PFSK-1 (cell line): ENCODE results near the gene SLC27A4.

Experiments
- FOXP2 ChIP-seq: optimal IDR thresholded peaks from 2 replicates; pipeline ENCODE3; 2011; ENCODE audit warnings: borderline replicate concordance, control low read depth, inconsistent platforms; ENCODE audit not compliant: insufficient read depth; ENCODE audit errors: extremely low read length, extremely low read depth
- POLR2AphosphoS5 ChIP-seq: IDR thresholded peaks from 2 replicates; pipeline ENCODE4 v1.6.1; 2012; ENCODE audit warnings: low read depth, mild to moderate bottlenecking, control low read depth, low read length, moderate library complexity
- SIN3A ChIP-seq: IDR thresholded peaks from 2 replicates; pipeline ENCODE4 v1.6.1; 2012; ENCODE audit warnings: mild to moderate bottlenecking, low read length, moderate library complexity, borderline replicate concordance; ENCODE audit not compliant: insufficient read depth
- TAF1 ChIP-seq: IDR thresholded peaks from 2 replicates; pipeline ENCODE4 v1.6.1; 2012; ENCODE audit warnings: low read length, control low read depth, borderline replicate concordance; ENCODE audit not compliant: insufficient read depth
- TF ChIP-seq, protein P1 (sequence below), 2 experiments: IDR thresholded peaks; 2 replicates each; pipeline versions ENCODE4 v1.6.1 to v1.8.0; 2011 to 2012; ENCODE audit warnings: low read depth in 2 of 2, low read length in 2 of 2, control low read depth in 1 of 2, inconsistent platforms in 1 of 2, mild to moderate bottlenecking in 1 of 2, moderate library complexity in 1 of 2; ENCODE audit not compliant: insufficient read depth in 1 of 2

GRCh38 chr9:128382261-128382660 is 41.9 kb downstream of the SLC27A4 start:
- no peak for TF ChIP-seq SIN3A
- TF ChIP-seq, protein P1, sequence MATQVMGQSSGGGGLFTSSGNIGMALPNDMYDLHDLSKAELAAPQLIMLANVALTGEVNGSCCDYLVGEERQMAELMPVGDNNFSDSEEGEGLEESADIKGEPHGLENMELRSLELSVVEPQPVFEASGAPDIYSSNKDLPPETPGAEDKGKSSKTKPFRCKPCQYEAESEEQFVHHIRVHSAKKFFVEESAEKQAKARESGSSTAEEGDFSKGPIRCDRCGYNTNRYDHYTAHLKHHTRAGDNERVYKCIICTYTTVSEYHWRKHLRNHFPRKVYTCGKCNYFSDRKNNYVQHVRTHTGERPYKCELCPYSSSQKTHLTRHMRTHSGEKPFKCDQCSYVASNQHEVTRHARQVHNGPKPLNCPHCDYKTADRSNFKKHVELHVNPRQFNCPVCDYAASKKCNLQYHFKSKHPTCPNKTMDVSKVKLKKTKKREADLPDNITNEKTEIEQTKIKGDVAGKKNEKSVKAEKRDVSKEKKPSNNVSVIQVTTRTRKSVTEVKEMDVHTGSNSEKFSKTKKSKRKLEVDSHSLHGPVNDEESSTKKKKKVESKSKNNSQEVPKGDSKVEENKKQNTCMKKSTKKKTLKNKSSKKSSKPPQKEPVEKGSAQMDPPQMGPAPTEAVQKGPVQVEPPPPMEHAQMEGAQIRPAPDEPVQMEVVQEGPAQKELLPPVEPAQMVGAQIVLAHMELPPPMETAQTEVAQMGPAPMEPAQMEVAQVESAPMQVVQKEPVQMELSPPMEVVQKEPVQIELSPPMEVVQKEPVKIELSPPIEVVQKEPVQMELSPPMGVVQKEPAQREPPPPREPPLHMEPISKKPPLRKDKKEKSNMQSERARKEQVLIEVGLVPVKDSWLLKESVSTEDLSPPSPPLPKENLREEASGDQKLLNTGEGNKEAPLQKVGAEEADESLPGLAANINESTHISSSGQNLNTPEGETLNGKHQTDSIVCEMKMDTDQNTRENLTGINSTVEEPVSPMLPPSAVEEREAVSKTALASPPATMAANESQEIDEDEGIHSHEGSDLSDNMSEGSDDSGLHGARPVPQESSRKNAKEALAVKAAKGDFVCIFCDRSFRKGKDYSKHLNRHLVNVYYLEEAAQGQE (IDR thresholded peaks at IDR 0.05; ENCODE audit: insufficient read depth in 1 of 2, low read depth in 2 of 2, low read length in 2 of 2) = no peak
- no peak for TF ChIP-seq POLR2AphosphoS5
- TF ChIP-seq TAF1 = no peak
- no peak for TF ChIP-seq FOXP2
